A549 (cell line): ENCODE data around the gene CMTR2.

Source experiments
- BHLHE40 ChIP-seq: IDR thresholded peaks from 2 replicates; pipeline ENCODE4 v1.6.1; 2012; ENCODE audit warnings: low read depth, low read length, inconsistent platforms
- CBX2 ChIP-seq: fragments of 200-600 bp; sonication (generic); IDR thresholded peaks from 2 replicates; pipeline ENCODE4 v1.6.1; 2016; ENCODE audit warnings: low read depth, mild to moderate bottlenecking, borderline replicate concordance
- CHD4 ChIP-seq: fragments of 200-600 bp; sonication (generic); IDR thresholded peaks from 2 replicates; pipeline ENCODE4 v1.6.1; 2016; ENCODE audit warnings: antibody characterized with exemption, mild to moderate bottlenecking, borderline replicate concordance
- MYC ChIP-seq: IDR thresholded peaks from 2 replicates; pipeline ENCODE4 v1.6.1; 2012; ENCODE audit warnings: mild to moderate bottlenecking, inconsistent platforms, low read length, improper control_type of control experiment, borderline replicate concordance
- POLR2A ChIP-seq: IDR thresholded peaks from 2 replicates; pipeline ENCODE4 v1.6.1; 2012; ENCODE audit warnings: mild to moderate bottlenecking, low read length
- RFX5 ChIP-seq: fragments of 450-650 bp; IDR thresholded peaks from 2 replicates; pipeline ENCODE4 v1.7.1; 2014; ENCODE audit warnings: antibody characterized with exemption, mild to moderate bottlenecking, moderate library complexity
- ZFP36 ChIP-seq: fragments of 450-650 bp; IDR thresholded peaks from 2 replicates; pipeline ENCODE4 v1.6.1; 2014; ENCODE audit warnings: borderline replicate concordance; ENCODE audit not compliant: partially characterized antibody
- TF ChIP-seq, protein P1 (sequence below): fragments of >200 bp; sonication (Bioruptor Twin); formaldehyde crosslinking; IDR thresholded peaks from 3 replicates; pipeline ENCODE4 v1.5.1; 2016
- TF ChIP-seq, protein P2 (sequence below): fragments of 250-450 bp; sonication (Bioruptor Pico); IDR thresholded peaks from 2 replicates; pipeline ENCODE4 v1.5.0; 2021; ENCODE audit warnings: mild to moderate bottlenecking, moderate library complexity, borderline replicate concordance
- TF ChIP-seq, protein P3 (sequence below): fragments of 450-650 bp; IDR thresholded peaks from 2 replicates; pipeline ENCODE4 v1.6.1; 2014; ENCODE audit warnings: antibody characterized with exemption
- TF ChIP-seq, protein P4 (sequence below): fragments of 150-350 bp; IDR thresholded peaks from 2 replicates; pipeline ENCODE4 v1.6.1; 2014; ENCODE audit warnings: low read depth, mild to moderate bottlenecking, low read length
- TF ChIP-seq, protein P5 (sequence below): fragments of 200-600 bp; sonication (generic); IDR thresholded peaks from 2 replicates; pipeline ENCODE4 v1.6.1; 2016; ENCODE audit warnings: antibody characterized with exemption, mild to moderate bottlenecking, moderate library complexity

DNA sequence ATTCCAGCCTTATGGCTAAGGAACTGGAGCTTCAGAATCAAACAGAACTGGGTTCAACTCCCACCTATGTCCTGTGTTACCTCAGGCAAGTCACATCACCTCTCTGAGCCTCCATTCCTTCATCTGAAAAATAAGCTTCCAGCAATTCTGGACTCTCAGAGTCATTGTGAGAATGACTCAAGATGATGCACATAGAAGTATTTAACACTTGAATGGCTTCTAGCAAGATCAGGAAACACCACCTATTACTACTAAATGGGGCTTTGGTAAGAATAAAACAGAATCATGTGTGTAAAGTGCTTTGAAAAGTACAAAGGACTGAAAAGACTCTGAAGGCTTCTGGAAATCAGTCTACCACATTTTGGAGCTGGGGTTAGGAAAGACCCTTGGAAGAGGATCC, 38.5 kb upstream of the CMTR2 start:
- TF ChIP-seq, protein P1, sequence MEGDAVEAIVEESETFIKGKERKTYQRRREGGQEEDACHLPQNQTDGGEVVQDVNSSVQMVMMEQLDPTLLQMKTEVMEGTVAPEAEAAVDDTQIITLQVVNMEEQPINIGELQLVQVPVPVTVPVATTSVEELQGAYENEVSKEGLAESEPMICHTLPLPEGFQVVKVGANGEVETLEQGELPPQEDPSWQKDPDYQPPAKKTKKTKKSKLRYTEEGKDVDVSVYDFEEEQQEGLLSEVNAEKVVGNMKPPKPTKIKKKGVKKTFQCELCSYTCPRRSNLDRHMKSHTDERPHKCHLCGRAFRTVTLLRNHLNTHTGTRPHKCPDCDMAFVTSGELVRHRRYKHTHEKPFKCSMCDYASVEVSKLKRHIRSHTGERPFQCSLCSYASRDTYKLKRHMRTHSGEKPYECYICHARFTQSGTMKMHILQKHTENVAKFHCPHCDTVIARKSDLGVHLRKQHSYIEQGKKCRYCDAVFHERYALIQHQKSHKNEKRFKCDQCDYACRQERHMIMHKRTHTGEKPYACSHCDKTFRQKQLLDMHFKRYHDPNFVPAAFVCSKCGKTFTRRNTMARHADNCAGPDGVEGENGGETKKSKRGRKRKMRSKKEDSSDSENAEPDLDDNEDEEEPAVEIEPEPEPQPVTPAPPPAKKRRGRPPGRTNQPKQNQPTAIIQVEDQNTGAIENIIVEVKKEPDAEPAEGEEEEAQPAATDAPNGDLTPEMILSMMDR: no peak
- TF ChIP-seq, protein P2, sequence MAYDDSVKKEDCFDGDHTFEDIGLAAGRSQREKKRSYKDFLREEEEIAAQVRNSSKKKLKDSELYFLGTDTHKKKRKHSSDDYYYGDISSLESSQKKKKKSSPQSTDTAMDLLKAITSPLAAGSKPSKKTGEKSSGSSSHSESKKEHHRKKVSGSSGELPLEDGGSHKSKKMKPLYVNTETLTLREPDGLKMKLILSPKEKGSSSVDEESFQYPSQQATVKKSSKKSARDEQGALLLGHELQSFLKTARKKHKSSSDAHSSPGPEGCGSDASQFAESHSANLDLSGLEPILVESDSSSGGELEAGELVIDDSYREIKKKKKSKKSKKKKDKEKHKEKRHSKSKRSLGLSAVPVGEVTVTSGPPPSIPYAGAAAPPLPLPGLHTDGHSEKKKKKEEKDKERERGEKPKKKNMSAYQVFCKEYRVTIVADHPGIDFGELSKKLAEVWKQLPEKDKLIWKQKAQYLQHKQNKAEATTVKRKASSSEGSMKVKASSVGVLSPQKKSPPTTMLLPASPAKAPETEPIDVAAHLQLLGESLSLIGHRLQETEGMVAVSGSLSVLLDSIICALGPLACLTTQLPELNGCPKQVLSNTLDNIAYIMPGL (CRISPR knock-in tag): no peak
- TF ChIP-seq BHLHE40 (no peak), RFX5 (no peak), POLR2A (no peak), MYC (no peak), ZFP36 (no peak), CHD4 (no peak), CBX2 (no peak)
- TF ChIP-seq, protein P3, sequence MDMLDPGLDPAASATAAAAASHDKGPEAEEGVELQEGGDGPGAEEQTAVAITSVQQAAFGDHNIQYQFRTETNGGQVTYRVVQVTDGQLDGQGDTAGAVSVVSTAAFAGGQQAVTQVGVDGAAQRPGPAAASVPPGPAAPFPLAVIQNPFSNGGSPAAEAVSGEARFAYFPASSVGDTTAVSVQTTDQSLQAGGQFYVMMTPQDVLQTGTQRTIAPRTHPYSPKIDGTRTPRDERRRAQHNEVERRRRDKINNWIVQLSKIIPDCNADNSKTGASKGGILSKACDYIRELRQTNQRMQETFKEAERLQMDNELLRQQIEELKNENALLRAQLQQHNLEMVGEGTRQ: no peak
- TF ChIP-seq, protein P4, sequence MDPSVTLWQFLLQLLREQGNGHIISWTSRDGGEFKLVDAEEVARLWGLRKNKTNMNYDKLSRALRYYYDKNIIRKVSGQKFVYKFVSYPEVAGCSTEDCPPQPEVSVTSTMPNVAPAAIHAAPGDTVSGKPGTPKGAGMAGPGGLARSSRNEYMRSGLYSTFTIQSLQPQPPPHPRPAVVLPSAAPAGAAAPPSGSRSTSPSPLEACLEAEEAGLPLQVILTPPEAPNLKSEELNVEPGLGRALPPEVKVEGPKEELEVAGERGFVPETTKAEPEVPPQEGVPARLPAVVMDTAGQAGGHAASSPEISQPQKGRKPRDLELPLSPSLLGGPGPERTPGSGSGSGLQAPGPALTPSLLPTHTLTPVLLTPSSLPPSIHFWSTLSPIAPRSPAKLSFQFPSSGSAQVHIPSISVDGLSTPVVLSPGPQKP: no peak
- TF ChIP-seq, protein P5, sequence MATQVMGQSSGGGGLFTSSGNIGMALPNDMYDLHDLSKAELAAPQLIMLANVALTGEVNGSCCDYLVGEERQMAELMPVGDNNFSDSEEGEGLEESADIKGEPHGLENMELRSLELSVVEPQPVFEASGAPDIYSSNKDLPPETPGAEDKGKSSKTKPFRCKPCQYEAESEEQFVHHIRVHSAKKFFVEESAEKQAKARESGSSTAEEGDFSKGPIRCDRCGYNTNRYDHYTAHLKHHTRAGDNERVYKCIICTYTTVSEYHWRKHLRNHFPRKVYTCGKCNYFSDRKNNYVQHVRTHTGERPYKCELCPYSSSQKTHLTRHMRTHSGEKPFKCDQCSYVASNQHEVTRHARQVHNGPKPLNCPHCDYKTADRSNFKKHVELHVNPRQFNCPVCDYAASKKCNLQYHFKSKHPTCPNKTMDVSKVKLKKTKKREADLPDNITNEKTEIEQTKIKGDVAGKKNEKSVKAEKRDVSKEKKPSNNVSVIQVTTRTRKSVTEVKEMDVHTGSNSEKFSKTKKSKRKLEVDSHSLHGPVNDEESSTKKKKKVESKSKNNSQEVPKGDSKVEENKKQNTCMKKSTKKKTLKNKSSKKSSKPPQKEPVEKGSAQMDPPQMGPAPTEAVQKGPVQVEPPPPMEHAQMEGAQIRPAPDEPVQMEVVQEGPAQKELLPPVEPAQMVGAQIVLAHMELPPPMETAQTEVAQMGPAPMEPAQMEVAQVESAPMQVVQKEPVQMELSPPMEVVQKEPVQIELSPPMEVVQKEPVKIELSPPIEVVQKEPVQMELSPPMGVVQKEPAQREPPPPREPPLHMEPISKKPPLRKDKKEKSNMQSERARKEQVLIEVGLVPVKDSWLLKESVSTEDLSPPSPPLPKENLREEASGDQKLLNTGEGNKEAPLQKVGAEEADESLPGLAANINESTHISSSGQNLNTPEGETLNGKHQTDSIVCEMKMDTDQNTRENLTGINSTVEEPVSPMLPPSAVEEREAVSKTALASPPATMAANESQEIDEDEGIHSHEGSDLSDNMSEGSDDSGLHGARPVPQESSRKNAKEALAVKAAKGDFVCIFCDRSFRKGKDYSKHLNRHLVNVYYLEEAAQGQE: no peak
